ENCODE measurements around the gene RAB11FIP4. TPM values are rescaled to one million over a fixed set of nuclear protein-coding genes. Genes with fewer than 3 reads are reported as not detected.
"Not testable (repeated sequence)": the region's sequence is repeated elsewhere in the genome, so short reads cannot be mapped to it uniquely, and the experiment has no call there.

Gene RAB11FIP4
- total RNA-seq, 2 experiments from 2014 or later = 38.6 to 41.1 TPM

- ChIA-PET CTCF (interaction anchor here (0.6 to 1.2 kb wide), 3 partner anchors 90 to 101 kb away, joined by 3 read pairs; no protein-coding TSS in a partner anchor), POLR2A (interaction anchor here (0.5 to 1.3 kb wide), 3 partner anchors 44 to 113 kb away, joined by 3 to 6 read pairs (median 4); partner anchors contain the start of gene EVI2A)
- peaks cover 22% of the 10 kb centered on the region for H3K4me1 Mint-ChIP-seq
- H3K9me3 Mint-ChIP-seq = no peaks in the 10 kb centered on the region
- no peaks in the 10 kb centered on the region for H3K36me3 Mint-ChIP-seq (ENCODE audit: low read depth)
- no peak for DNase-seq
- no peak overlapping the region for H3K4me3 Mint-ChIP-seq
- H3K27ac Mint-ChIP-seq = no peak overlapping the region
- peaks cover 29% of the 10 kb centered on the region for H3K27me3 Mint-ChIP-seq
Measured at GRCh38 chr17:31433811-31434726, 42.6 kb downstream of the RAB11FIP4 start.

- no peak for DNase-seq
- Mint-ChIP-seq H3K4me3 (no peak overlapping the region), H3K27me3 (peaks cover 33% of the 10 kb centered on the region), H3K9me3 (no peaks in the 10 kb centered on the region), H3K27ac (no peak overlapping the region), H3K4me1 (peaks cover 22% of the 10 kb centered on the region), H3K36me3 (ENCODE audit: low read depth) (no peaks in the 10 kb centered on the region)
- ChIA-PET CTCF (interaction anchor here (0.6 to 1.2 kb wide), 3 partner anchors 53 to 93 kb away, joined by 3 to 9 read pairs (median 3); no protein-coding TSS in a partner anchor), POLR2A (interaction anchor here (1.3 kb wide), 1 partner anchor 43 kb away, joined by 3 read pairs; no protein-coding TSS in a partner anchor)
Measured at GRCh38 chr17:31434727-31435050, 43.2 kb downstream of the RAB11FIP4 start.

- DNase-seq = no peak
- H3K36me3 Mint-ChIP-seq (ENCODE audit: low read depth) = no peaks in the 10 kb centered on the region
- peaks cover 22% of the 10 kb centered on the region for H3K4me1 Mint-ChIP-seq
- no peaks in the 10 kb centered on the region for H3K9me3 Mint-ChIP-seq
- peaks cover 28% of the 10 kb centered on the region for H3K27me3 Mint-ChIP-seq
- no peak overlapping the region for H3K27ac Mint-ChIP-seq
- POLR2A ChIA-PET = no interaction called here
- H3K4me3 Mint-ChIP-seq = no peak overlapping the region
- CTCF ChIA-PET = interaction anchor here (1.1 to 2.2 kb wide), 4 partner anchors 74 to 407 kb away, joined by 3 to 18 read pairs (median 8); no protein-coding TSS in a partner anchor
Measured at GRCh38 chr17:31435581-31435980, 44.1 kb downstream of the RAB11FIP4 start.

GRCh38 chr17:31437720-31438400 is 46.4 kb downstream of the RAB11FIP4 start:
- peaks cover 20% of the 10 kb centered on the region for H3K27me3 Mint-ChIP-seq
- no peak for DNase-seq
- peaks cover 17% of the 10 kb centered on the region for H3K4me1 Mint-ChIP-seq
- H3K4me3 Mint-ChIP-seq = no peak overlapping the region
- ChIA-PET POLR2A (no interaction called here), CTCF (interaction anchor here (0.6 to 2.9 kb wide), 13 partner anchors 27 to 1411 kb away, joined by 3 to 26 read pairs (median 5); no protein-coding TSS in a partner anchor)
- H3K9me3 Mint-ChIP-seq = no peaks in the 10 kb centered on the region
- no peak overlapping the region for H3K27ac Mint-ChIP-seq
- no peaks in the 10 kb centered on the region for H3K36me3 Mint-ChIP-seq (ENCODE audit: low read depth)

- H3K27ac Mint-ChIP-seq = no peak overlapping the region
- H3K36me3 Mint-ChIP-seq (ENCODE audit: low read depth) = no peaks in the 10 kb centered on the region
- CTCF ChIA-PET = interaction anchor here (0.6 to 2.9 kb wide), 6 partner anchors 43 to 462 kb away, joined by 3 to 15 read pairs (median 3); partner anchors contain the start of gene UTP6
- POLR2A ChIA-PET = interaction anchor here (1.0 kb wide), 1 partner anchor 70 kb away, joined by 3 read pairs; no protein-coding TSS in a partner anchor
- no peak overlapping the region for H3K4me3 Mint-ChIP-seq
- no peak for DNase-seq
- peaks cover 10% of the 10 kb centered on the region for H3K27me3 Mint-ChIP-seq
- H3K4me1 Mint-ChIP-seq = no peaks in the 10 kb centered on the region
- no peaks in the 10 kb centered on the region for H3K9me3 Mint-ChIP-seq
Measured at GRCh38 chr17:31439716-31440115, 48.2 kb downstream of the RAB11FIP4 start.

- H3K36me3 Mint-ChIP-seq (ENCODE audit: low read depth) = no peaks in the 10 kb centered on the region
- H3K4me1 Mint-ChIP-seq = no peaks in the 10 kb centered on the region
- no peak overlapping the region for H3K27ac Mint-ChIP-seq
- H3K27me3 Mint-ChIP-seq = peaks cover 7% of the 10 kb centered on the region
- ChIA-PET CTCF (interaction anchor here (0.5 to 2.0 kb wide), 3 partner anchors 66 to 438 kb away, joined by 3 to 5 read pairs (median 3); no protein-coding TSS in a partner anchor), POLR2A (no interaction called here)
- no peak overlapping the region for H3K4me3 Mint-ChIP-seq
- H3K9me3 Mint-ChIP-seq = no peaks in the 10 kb centered on the region
- DNase-seq = no peak
Measured at GRCh38 chr17:31442276-31442675, 50.8 kb downstream of the RAB11FIP4 start.

GRCh38 chr17:31442856-31443255 is 51.4 kb downstream of the RAB11FIP4 start:
- POLR2A ChIA-PET; H3K4me1 Mint-ChIP-seq; DNase-seq; H3K4me3 Mint-ChIP-seq; H3K27me3 Mint-ChIP-seq; H3K36me3 Mint-ChIP-seq (ENCODE audit: low read depth); H3K27ac Mint-ChIP-seq; H3K9me3 Mint-ChIP-seq: not testable (repeated sequence)
- CTCF ChIA-PET = interaction anchor here (1.3 kb wide), 1 partner anchor 66 kb away, joined by 3 read pairs; no protein-coding TSS in a partner anchor

- Mint-ChIP-seq H3K36me3 (ENCODE audit: low read depth) (no peaks in the 10 kb centered on the region), H3K27ac (no peak overlapping the region), H3K9me3 (no peaks in the 10 kb centered on the region), H3K27me3 (peaks cover 7% of the 10 kb centered on the region), H3K4me3 (no peak overlapping the region), H3K4me1 (no peaks in the 10 kb centered on the region)
- POLR2A ChIA-PET = no interaction called here
- no peak for DNase-seq
- CTCF ChIA-PET = no interaction called here
Measured at GRCh38 chr17:31443386-31443785, 51.9 kb downstream of the RAB11FIP4 start.

GRCh38 chr17:31444026-31444425 is 52.6 kb downstream of the RAB11FIP4 start:
- no peak for DNase-seq
- Mint-ChIP-seq H3K27me3 (peaks cover 5% of the 10 kb centered on the region), H3K36me3 (ENCODE audit: low read depth) (no peaks in the 10 kb centered on the region), H3K4me1 (no peaks in the 10 kb centered on the region), H3K9me3 (no peaks in the 10 kb centered on the region), H3K4me3 (no peak overlapping the region), H3K27ac (no peak overlapping the region)
- ChIA-PET CTCF (no interaction called here), POLR2A (no interaction called here)

GRCh38 chr17:31446195-31446967 is 54.9 kb downstream of the RAB11FIP4 start:
- no peaks in the 10 kb centered on the region for H3K9me3 Mint-ChIP-seq
- POLR2A ChIA-PET = no interaction called here
- H3K27ac Mint-ChIP-seq = no peak overlapping the region
- DNase-seq = no peak
- CTCF ChIA-PET = interaction anchor here (1.7 kb wide), 1 partner anchor 10 kb away, joined by 3 read pairs; no protein-coding TSS in a partner anchor
- no peaks in the 10 kb centered on the region for H3K4me1 Mint-ChIP-seq
- no peak overlapping the region for H3K4me3 Mint-ChIP-seq
- H3K36me3 Mint-ChIP-seq (ENCODE audit: low read depth) = no peaks in the 10 kb centered on the region
- no peaks in the 10 kb centered on the region for H3K27me3 Mint-ChIP-seq

- Mint-ChIP-seq H3K27ac (no peak overlapping the region), H3K4me3 (no peak overlapping the region), H3K27me3 (no peaks in the 10 kb centered on the region), H3K4me1 (no peaks in the 10 kb centered on the region), H3K36me3 (ENCODE audit: low read depth) (no peaks in the 10 kb centered on the region), H3K9me3 (no peaks in the 10 kb centered on the region)
- ChIA-PET CTCF (interaction anchor here (1.7 kb wide), 1 partner anchor 12 kb away, joined by 3 read pairs; no protein-coding TSS in a partner anchor), POLR2A (interaction anchor here (2.4 kb wide), 1 partner anchor 60 kb away, joined by 8 read pairs; no protein-coding TSS in a partner anchor)
- no peak for DNase-seq
Measured at GRCh38 chr17:31448467-31449077, 57.1 kb downstream of the RAB11FIP4 start.

- no peaks in the 10 kb centered on the region for H3K4me1 Mint-ChIP-seq
- H3K4me3 Mint-ChIP-seq = no peak overlapping the region
- DNase-seq = no peak
- CTCF ChIA-PET = no interaction called here
- no peaks in the 10 kb centered on the region for H3K36me3 Mint-ChIP-seq (ENCODE audit: low read depth)
- no peaks in the 10 kb centered on the region for H3K27me3 Mint-ChIP-seq
- no peaks in the 10 kb centered on the region for H3K9me3 Mint-ChIP-seq
- POLR2A ChIA-PET = interaction anchor here (2.4 kb wide), 1 partner anchor 60 kb away, joined by 8 read pairs; no protein-coding TSS in a partner anchor
- H3K27ac Mint-ChIP-seq = no peak overlapping the region
Measured at GRCh38 chr17:31449111-31449510, 57.6 kb downstream of the RAB11FIP4 start.
